ENCODE measurements around the gene PNP.
A peak's percentile ranks its signal among the peaks of the same experiment; 100 is the strongest.
"Not testable (repeated sequence)": the region's sequence is repeated elsewhere in the genome, so short reads cannot be mapped to it uniquely, and the experiment has no call there.

Gene PNP

DNA sequence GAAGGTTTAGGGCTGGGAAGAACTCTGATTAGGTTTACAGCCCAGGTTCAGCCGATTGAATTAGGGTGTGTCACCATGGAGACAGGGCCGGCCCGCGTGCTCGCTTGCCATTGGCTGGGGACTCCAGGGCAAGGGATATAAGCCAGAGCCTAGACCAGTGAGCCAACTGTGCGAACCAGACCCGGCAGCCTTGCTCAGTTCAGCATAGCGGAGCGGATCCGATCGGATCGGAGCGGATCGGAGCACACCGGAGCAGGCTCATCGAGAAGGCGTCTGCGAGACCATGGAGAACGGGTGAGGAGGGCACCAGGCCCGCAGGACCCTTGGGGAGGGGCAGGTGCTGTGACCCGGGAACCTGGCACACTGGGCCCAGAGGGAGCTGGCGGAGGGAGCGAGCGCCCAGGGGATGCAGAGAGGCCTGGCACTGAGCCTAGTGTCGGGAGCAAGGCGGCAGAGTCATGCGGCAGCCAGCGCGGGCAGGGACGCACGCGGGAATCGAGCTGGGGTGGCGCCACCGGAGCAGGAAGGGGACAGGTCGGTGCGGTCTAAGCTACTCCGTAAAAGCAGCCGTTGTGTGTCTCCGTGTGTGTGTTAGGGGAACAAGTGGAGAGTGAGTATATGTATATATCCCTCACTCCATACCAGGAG lies at the start of gene PNP:
TSS of gene PNP (plus strand) at position 165 of the 648 bp plus-strand sequence. CDS start at position 284, 119 bp downstream.
- DNase-seq: peak; percentile 92

DNA sequence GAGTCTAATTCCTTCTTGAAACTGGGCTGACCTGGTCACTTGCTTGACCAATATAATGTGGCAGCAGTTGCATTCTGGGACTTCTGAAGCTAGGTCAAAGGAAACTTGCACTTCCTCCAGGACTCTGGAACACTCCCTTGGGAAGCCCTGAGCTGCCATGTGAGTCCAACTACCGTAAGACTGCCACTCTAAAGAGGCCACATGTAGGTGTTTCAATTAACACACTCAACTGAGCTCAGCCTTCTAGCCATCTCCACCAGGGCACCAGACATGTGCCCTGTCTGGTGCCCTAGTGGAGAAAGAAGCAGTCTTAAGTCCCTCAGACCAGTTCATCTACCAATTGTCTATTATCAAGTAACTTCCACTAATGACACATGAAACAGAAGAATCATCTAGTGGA lies 49.8 kb upstream of the PNP start:
- no peak for DNase-seq

DNA sequence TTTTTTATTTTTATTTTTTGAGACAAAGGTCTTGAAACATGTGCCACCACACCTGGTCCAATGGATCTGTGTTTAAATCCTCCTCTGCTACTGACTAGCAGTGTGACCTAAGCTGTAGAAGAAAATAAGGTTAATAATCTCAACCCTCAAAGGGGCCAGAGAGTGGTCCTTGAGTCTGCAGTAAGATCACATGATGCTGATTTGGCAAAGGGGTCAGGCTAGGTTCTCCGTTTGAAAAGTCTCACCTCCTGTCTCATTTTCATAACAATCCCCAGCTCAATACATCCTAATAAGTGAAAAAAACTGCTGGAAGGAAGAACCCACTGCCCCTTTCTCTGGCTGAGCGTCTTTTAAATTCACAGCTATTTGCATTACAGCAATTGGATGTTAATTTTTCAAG lies 47.9 kb upstream of the PNP start:
- no peak for DNase-seq

DNA sequence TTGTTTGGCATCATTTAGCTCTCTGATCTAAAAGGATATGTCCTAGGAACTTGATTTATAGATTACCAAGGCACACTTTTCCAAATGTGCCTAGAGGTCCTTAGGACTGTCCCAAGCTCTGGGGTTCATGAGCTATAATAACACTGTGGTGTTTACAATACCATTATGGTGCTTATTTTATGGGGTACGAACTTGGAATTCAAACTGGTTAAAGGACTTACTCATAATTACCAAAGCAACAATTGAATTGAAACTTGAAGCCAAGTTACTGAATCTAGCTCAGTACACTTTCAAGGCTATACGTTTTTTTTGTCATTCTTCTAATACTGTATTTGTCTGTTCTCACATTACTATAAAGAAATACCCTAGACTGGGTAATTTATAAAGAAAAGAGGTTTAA lies 46.3 kb upstream of the PNP start:
- DNase-seq: no peak

DNA sequence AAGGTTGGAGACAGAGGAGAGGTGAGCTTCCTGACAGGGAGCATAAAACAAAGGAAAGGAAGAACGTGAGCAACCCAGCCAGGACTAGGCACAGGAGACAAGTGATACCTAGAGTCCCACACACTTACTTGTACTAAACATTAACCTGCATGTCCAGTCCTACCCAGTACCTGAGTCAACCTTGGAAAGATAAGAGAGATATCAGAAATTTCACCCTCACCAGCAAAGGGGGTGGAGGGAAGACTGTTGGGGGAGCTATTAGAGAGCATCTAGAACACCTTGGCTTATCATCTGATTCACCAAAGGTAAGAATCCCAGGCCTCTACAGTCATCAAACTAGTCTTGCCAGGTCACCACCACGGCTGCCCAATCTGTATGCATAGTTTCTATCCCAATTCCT lies 44.4 kb upstream of the PNP start:
- no peak for DNase-seq

DNA sequence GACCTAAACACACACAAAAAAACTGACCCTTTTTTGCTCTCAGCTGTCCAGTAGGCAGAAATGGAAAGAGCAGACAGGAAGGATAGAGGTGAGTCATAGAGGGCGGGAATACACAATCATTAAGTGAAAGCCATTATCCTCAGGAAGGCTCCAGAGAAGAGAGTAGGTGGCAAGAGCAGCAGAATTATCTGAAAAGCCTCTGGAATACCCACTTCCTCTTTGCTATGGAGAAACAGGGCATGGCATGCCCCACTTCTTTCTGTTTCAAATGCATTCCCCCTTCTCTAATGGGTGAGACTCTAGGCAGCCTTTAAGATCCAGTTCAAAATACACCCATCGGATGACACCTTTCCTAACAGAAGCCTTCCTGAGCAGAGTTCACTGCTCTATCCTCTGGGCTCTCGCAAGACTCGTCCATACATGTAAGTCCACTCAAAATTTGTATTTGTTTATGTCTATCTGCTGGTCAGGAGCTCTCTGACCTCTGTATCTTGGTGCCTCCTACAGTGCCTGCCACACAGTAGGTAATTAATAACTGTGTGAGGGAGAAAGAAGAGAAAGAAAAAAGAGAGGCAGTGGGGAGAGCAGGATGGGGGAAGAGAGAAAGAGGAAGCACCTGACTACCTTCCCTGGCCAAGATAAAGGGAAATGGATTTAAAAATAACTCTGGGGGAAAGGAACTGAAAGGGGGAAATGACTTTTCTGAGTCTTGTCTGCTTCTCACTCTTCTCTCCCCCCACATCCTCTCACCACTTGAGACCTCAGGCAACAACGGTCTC lies 41.8 kb upstream of the PNP start:
- no peak for DNase-seq

DNA sequence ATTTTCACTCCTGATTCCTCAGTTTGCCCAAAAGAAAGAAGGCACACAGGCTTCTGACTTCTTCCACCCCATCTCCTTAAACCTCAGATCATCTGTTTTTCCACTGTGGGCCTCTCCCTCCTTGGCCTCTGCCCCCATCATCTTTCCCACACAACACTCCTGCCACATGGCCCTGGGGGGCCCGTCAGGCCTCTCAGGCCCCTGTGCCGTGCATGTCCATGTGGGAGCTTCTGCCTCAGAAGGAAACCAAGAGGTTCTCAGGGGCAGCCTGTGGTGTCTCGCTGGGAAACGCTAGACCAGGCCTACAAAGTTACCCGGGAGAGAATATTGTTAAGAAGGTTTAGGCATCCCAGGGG lies 41.2 kb upstream of the PNP start:
- DNase-seq: no peak

DNA sequence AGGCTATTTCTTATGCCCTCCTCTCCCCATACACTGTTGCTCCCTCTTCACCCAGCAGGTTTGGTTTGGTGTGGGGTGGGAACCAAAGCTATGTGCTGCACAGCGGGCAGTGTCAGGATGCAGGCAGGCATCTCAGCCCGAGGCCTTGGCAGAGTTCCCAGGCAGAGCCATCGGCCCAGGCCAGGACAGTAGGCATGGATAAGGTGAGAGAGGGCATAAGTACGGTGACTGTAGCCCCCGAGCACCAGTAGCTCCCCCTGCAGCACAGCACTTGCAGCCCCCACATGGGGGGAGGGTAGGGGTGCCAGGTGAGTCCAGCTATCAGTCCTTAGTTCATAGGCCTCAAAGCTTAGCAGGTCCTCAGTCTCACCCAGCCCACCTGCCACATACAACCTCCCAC lies 40.4 kb upstream of the PNP start:
- DNase-seq: no peak

DNA sequence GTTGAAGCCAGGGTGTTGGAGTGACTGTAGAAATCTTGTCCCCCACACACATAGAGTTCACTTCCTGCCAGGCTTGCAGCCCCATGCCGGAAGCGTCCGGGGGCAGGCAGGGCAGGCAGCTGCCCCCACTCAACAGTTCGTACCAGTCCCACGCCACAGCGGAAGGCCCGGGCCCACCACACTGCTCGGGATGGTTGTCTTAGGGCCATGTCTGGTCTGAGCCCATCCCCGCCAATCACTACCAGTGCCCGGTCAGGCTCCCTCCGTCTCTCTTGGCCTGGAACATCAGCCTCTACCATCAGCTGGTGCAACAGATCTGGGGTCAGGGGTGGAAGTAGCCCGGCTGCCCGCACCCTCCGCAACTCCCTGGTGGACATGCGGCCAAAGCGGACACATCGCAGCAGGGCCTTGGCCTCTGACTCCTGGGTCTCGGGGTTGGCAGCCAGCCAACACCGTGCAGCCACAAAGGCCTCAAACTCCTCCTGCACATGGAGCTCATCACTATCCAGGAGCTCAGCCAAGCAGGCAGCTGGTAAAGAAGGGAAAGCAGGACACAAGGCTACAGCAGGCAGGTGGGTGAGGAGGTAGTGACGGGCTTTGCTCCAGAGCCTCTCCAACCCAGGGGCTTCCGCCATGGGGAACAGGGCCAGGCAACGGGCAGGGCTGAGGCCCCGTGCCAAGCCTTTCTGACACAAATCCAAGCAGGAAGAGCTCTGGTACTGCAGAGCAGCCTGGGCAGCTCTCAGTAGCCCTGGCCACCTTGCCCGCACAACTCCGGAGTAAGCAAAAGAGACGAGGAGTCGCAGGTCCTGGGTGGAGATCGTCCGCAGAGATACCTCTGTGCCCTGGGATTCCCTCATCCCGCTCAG lies 39.2 kb upstream of the PNP start:
- DNase-seq: no peak

DNA sequence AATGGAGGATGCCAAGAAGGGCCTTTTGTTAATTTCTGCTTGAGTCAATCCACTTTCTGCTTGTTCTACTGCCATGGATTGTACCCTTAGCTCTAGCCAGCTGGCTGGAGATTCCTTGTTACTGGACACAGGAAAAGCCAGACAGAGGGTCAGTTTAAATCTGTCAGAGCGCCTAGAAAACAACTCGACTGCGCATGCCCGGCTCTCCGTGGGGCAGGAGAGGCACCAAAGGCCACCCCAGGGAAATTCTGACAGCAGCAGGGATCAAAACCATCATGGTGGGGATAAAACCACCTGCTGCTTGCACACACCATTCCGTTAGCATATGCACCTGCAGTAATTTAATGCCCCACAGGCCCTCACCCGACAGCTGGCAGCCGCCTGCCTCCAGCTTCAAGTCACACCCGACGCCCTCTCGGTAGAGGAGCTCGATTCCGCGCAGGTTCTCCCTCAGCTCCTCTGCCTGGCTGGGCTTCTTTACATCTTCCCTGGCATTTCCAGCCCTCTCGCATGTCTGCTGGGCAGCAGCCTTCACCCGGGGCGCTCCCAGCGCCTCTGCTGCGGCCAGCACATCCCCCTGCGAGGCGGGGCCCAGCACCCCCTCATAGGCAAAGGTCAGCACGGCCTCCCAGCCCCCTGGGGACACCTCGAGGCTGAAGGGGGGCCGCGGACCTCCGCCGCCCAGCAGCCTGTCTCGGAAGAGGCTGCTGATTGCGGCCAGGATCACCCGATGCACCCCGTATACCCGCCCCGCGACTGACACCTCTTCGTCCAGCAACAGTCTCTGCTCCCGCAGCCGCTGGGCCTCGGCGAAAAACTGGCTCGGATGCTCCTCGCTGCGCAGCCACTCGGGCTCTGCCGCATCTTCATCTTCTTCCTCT lies 34.3 kb upstream of the PNP start:
- no peak for DNase-seq

DNA sequence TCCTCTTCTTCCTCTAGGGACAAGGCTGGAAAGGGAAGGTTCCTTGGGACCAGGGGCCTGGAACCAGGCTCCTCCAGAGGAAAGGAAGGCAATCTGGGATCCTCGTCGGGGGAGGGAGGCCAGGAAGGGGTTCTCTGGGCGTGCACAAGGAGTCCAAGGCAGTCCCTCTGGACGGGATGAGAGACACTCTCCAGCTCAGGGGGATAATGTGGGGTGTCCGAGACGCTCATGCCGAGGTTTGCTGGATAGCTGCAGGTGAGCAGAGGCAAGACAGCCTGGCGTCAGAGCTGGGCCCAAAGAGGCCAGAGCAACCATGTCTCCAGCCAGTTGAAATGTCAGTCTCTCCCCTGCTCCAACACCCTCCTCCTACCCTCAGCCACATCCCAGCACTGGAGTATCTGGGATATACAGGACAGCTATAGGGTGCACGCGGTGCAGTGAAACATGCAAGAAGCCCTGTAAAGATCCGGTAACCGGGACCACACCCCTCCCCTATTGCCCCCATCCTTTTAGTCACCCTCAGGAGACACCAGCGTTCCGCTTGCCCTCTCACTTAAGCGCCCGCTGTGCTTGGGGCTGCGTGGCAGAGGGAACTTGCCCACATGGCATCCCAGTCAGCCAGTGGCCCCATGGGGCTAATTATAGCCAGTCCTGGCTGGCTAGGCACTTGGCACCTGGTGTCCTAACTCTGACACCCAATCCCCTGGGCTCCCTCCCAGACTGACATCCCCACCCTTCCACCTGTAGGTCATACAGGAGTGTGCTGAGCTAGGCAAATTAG lies 33.4 kb upstream of the PNP start, which contains the start of gene KLHL33:
TSS of gene KLHL33 (minus strand) at position 585 of the 781 bp plus-strand sequence. CDS start at position 230, 355 bp downstream.
- DNase-seq: no peak

DNA sequence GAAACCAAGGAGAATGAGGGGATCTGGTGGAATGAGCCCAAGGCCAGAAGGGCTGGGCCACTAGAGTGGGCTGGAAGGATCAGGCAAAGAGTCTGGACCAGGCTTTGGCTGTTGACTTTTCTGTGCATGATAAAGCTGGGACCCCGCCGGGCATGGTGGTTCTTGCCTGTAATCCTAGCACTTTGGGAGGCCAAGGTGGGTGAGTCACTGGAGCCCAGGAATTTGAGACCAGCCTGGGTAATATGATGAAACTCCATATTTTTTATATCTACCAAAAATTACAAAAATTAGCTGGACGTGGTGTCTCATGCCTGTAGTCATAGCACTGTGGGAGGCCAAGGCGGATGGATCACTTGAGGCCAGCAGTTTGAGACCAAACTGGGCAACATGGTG lies 32.8 kb upstream of the PNP start:
- no peak for DNase-seq

DNA sequence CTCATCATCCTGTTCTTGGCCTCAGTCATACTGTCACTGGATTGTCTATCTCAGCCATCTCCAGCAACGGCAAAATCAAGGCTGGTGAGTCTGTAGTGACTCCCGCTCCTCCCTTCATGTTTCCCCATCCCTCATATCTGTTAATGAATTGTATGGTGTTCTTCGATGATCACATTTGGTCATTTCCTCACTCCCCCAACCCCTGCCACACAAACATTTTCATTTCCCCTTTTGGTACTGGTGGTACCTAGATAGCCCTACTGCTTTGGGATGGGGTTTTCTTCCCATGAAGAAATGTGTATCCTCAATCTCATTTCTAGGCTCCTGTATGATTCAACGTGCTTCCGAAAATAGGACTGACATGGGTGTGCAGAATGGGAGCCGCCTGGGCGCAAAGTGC lies 30.5 kb upstream of the PNP start:
- no peak for DNase-seq

DNA sequence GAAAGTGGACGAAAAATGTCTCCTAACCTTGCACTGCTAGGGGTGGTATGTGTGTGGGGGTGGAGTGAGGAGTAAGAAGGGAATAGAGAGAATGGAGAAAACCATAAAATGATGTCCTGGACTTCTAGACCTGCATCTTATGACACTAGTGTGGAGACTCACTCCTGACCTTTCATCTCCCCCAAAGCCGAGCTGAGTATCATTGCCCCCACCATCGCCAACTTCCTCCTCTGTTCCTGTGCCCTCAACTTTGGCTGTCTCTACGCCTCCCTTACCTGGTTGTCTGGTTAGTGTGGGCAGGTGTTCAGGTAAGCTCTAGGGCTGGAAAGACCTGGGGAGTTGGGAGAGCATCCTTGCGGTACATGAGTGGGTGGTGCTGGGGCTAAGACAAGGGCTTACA lies 28.7 kb upstream of the PNP start:
- no peak for DNase-seq

DNA sequence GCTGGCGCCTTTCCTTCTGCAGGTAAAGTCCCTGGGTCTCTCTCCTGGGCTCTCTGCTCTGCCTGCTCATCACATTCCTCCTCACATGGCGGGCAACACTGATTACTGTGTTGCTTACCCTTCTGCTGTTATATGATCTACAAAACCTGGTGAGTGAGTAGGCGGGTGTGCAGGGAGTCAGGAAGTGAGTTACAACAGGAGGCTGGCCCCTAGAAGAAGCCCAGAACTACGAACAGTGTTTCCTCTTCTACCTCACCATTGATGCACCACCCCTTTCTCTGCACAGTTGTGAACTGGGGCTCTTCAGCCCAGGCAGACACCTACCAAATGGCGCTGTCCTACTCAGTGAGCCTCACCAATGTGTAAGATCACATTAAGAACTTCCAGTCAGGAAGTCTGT lies 28.3 kb upstream of the PNP start:
- no peak for DNase-seq

DNA sequence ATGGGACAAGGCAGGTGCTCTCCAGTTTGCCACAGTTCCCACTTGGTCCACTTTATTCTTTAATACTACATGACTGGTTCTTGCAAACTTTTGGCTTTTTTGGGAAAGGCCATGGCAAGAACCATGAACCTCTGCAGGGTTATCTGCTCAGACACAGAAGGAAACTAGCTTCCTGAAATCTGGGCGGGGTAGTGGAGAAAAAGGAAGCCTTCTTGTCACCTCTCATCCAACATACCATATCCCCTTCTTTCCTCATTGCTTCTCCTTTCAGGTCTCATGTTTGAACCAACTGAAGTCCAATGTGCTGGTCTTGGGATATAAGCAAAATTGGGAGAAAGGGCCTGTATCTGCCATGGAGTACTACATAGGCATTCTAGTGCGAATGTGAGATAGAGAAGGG lies 27.7 kb upstream of the PNP start:
- DNase-seq: no peak

DNA sequence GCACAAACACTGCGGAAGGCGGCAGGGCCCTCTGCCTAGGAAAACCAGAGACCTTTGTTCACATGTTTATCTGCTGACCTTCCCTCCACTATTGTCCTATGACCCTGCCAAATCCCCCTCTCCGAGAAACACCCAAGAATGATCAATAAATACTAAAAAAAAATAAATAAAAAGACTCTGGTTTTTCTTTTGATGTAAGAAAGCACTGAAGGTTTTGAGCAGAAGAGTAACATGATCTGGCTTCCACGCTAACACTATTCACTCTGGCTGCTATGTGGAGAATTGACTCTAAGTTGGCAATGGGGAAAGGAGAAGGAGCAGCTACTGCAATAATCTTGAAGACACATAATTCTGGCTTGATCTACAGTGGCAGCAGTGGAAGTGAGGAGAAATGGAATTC lies 25.6 kb upstream of the PNP start:
- not testable (repeated sequence) for DNase-seq

DNA sequence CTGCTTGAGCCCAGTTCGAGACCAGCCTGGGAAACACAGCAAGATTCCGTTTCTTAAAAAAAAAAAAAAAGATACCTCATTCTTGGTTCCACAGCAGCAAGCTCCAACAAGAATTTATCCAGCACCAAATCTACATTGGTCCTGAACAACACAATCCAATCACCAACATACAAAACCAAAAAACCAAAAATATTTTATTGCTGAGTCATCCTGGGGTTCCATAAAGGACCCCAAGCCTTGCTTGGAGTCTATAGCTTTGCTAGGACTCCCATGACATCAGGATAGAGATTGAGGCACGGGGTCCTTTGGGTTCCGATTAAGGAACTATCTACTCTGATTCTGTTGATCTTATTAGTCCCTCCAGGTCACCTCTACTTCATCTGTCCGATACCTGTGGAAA lies 22.3 kb upstream of the PNP start:
- no peak for DNase-seq

DNA sequence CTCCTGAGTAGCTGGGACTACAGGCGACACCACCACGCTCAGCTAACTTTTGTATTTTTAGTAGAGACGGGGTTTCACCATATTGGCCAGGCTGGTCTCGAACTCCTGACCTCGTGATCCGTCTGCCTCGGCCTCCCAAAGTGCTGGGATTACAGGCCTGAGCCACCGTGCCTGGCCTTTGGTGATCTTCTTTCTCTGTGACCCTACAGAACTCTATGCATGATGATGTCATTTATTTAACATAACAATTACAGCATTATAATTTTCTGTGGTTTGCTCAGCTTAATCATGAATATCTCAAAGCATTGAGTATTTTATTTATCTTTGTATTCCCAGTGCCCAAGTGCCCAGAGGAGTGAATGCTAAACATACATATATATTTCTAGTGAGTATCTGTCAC lies 16.4 kb upstream of the PNP start:
- DNase-seq: not testable (repeated sequence)

DNA sequence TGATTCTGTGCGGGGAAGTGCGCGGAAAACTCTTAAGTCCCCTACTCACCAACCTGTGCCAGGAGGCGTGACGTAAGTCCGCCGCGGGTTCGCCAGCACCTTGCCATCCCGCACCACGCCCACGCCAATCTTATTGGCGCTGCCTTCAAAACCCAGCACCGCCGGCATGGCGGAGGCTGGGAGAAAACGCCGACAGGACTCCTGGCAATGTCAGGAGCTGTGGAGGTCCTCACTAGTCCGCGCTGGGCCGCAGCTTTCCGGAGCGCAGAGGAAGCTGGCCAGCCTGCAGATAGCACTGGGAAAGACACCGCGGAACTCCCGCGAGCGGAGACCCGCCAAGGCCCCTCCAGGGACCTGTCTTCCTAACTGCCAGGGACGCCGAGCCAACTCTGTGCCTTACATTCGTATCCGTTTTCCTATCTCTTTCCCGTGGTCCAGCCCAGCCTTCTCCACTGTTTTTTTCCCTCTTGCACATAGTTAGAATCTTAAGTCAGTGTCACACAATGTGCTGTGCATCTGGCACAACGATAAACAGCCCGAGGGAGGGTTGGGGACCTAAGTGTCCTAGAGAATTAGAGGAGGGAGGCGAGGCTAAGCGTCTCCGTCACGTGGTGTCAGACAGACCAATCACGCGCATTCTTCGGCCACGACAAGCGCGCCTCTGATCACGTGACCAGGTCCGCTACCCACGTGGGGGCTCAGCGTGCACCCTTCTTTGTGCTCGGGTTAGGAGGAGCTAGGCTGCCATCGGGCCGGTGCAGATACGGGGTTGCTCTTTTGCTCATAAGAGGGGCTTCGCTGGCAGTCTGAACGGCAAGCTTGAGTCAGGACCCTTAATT lies 14.5 kb upstream of the PNP start, which contains the start of the genes APEX1 and OSGEP:
TSS of gene APEX1 (plus strand) at position 711 of the 839 bp plus-strand sequence. CDS start 420 bp downstream, outside the sequence.
TSS of gene OSGEP (minus strand) at position 297 of the 839 bp plus-strand sequence. CDS start at position 168, 129 bp downstream.
- peak; percentile 99 for DNase-seq
